IPS-15b (cell line): ENCODE results near the gene RAB1A.

Experiments used
- H3K27me3 ChIP-seq: one replicate; pipeline ENCODE4 v1.6.1; 2013; ENCODE audit warnings: low read length; ENCODE audit not compliant: control insufficient read depth, insufficient read depth
- H3K36me3 ChIP-seq: one replicate; pipeline ENCODE4 v1.6.1; 2013; ENCODE audit warnings: low read length; ENCODE audit not compliant: control insufficient read depth, insufficient read depth
- H3K4me1 ChIP-seq: one replicate; pipeline ENCODE4 v1.6.1; 2013; ENCODE audit warnings: mild to moderate bottlenecking, low read length; ENCODE audit not compliant: control insufficient read depth, insufficient read depth
- H3K4me3 ChIP-seq: one replicate; pipeline ENCODE4 v1.5.1; 2013; ENCODE audit warnings: low read depth, low read length
- H3K9ac ChIP-seq: one replicate; pipeline ENCODE4 v1.6.1; 2013; ENCODE audit warnings: low read depth, mild to moderate bottlenecking, low read length
- H3K9me3 ChIP-seq: one replicate; pipeline ENCODE4 v1.6.1; 2013; ENCODE audit warnings: mild to moderate bottlenecking, low read length; ENCODE audit not compliant: control insufficient read depth, insufficient read depth

RAB1A gene

GRCh38 chr2:65113229-65113628, 16.7 kb downstream of the RAB1A start:
- H3K9ac ChIP-seq, result no peak overlapping the region
- H3K27me3 ChIP-seq, result no peaks in the 10 kb centered on the region
- peaks cover 5% of the 10 kb centered on the region for H3K4me1 ChIP-seq
- H3K4me3 ChIP-seq, result no peak overlapping the region
- H3K36me3 ChIP-seq, result no peaks in the 10 kb centered on the region
- no peaks in the 10 kb centered on the region for H3K9me3 ChIP-seq

GRCh38 chr2:65112633-65113032, 17.3 kb downstream of the RAB1A start:
- H3K27me3 ChIP-seq, result no peaks in the 10 kb centered on the region
- peaks cover 2% of the 10 kb centered on the region for H3K4me1 ChIP-seq
- no peak overlapping the region for H3K4me3 ChIP-seq
- H3K36me3 ChIP-seq, result no peaks in the 10 kb centered on the region
- no peaks in the 10 kb centered on the region for H3K9me3 ChIP-seq
- no peak overlapping the region for H3K9ac ChIP-seq

- H3K4me1 ChIP-seq, result no peaks in the 10 kb centered on the region
- H3K36me3 ChIP-seq, result no peaks in the 10 kb centered on the region
- no peak overlapping the region for H3K4me3 ChIP-seq
- H3K9ac ChIP-seq, result no peak overlapping the region
- H3K9me3 ChIP-seq, result no peaks in the 10 kb centered on the region
- no peaks in the 10 kb centered on the region for H3K27me3 ChIP-seq
Observed at GRCh38 chr2:65108780-65109179, 21.1 kb downstream of the RAB1A start.

GRCh38 chr2:65107530-65107929, 22.4 kb downstream of the RAB1A start:
- Histone ChIP-seq H3K27me3 (no peaks in the 10 kb centered on the region), H3K36me3 (peaks cover 6% of the 10 kb centered on the region), H3K4me3 (no peak overlapping the region), H3K9me3 (no peaks in the 10 kb centered on the region), H3K9ac (no peak overlapping the region), H3K4me1 (no peaks in the 10 kb centered on the region)

GRCh38 chr2:65103013-65103715, 26.7 kb downstream of the RAB1A start:
- Histone ChIP-seq H3K9me3 (no peaks in the 10 kb centered on the region), H3K36me3 (peaks cover 6% of the 10 kb centered on the region), H3K4me1 (no peaks in the 10 kb centered on the region), H3K27me3 (no peaks in the 10 kb centered on the region), H3K4me3 (no peak overlapping the region), H3K9ac (no peak overlapping the region)

- H3K9ac ChIP-seq, result no peak overlapping the region
- no peaks in the 10 kb centered on the region for H3K9me3 ChIP-seq
- no peak overlapping the region for H3K4me3 ChIP-seq
- H3K4me1 ChIP-seq, result no peaks in the 10 kb centered on the region
- peaks cover 6% of the 10 kb centered on the region for H3K36me3 ChIP-seq
- no peaks in the 10 kb centered on the region for H3K27me3 ChIP-seq
Observed at GRCh38 chr2:65101071-65101470, 28.8 kb downstream of the RAB1A start.

GRCh38 chr2:65098741-65099140, 31.2 kb downstream of the RAB1A start:
- no peak overlapping the region for H3K4me3 ChIP-seq
- peaks cover 6% of the 10 kb centered on the region for H3K36me3 ChIP-seq
- no peaks in the 10 kb centered on the region for H3K9me3 ChIP-seq
- H3K27me3 ChIP-seq, result no peaks in the 10 kb centered on the region
- H3K4me1 ChIP-seq, result no peaks in the 10 kb centered on the region
- H3K9ac ChIP-seq, result no peak overlapping the region

- no peak overlapping the region for H3K4me3 ChIP-seq
- no peak overlapping the region for H3K9ac ChIP-seq
- H3K36me3 ChIP-seq, result no peaks in the 10 kb centered on the region
- no peaks in the 10 kb centered on the region for H3K9me3 ChIP-seq
- H3K4me1 ChIP-seq, result no peaks in the 10 kb centered on the region
- no peaks in the 10 kb centered on the region for H3K27me3 ChIP-seq
Observed at GRCh38 chr2:65097844-65098243, 32.1 kb downstream of the RAB1A start.

GRCh38 chr2:65096948-65097347, 33.0 kb downstream of the RAB1A start:
- no peak overlapping the region for H3K9ac ChIP-seq
- H3K27me3 ChIP-seq, result no peaks in the 10 kb centered on the region
- no peaks in the 10 kb centered on the region for H3K36me3 ChIP-seq
- no peak overlapping the region for H3K4me3 ChIP-seq
- H3K4me1 ChIP-seq, result no peaks in the 10 kb centered on the region
- H3K9me3 ChIP-seq, result no peaks in the 10 kb centered on the region

- Histone ChIP-seq H3K27me3 (no peaks in the 10 kb centered on the region), H3K9ac (no peak overlapping the region), H3K4me3 (no peak overlapping the region), H3K4me1 (no peaks in the 10 kb centered on the region), H3K36me3 (peaks cover 3% of the 10 kb centered on the region), H3K9me3 (no peaks in the 10 kb centered on the region)
Observed at GRCh38 chr2:65093211-65093610, 36.7 kb downstream of the RAB1A start.

GRCh38 chr2:65092791-65093190, 37.1 kb downstream of the RAB1A start:
- H3K36me3 ChIP-seq, result peaks cover 6% of the 10 kb centered on the region
- no peak overlapping the region for H3K4me3 ChIP-seq
- no peaks in the 10 kb centered on the region for H3K27me3 ChIP-seq
- no peaks in the 10 kb centered on the region for H3K4me1 ChIP-seq
- H3K9ac ChIP-seq, result no peak overlapping the region
- H3K9me3 ChIP-seq, result no peaks in the 10 kb centered on the region

- H3K4me3 ChIP-seq, result no peak overlapping the region
- H3K9ac ChIP-seq, result no peak overlapping the region
- no peaks in the 10 kb centered on the region for H3K4me1 ChIP-seq
- no peaks in the 10 kb centered on the region for H3K9me3 ChIP-seq
- peaks cover 21% of the 10 kb centered on the region for H3K36me3 ChIP-seq
- no peaks in the 10 kb centered on the region for H3K27me3 ChIP-seq
Observed at GRCh38 chr2:65085148-65085547, 44.8 kb downstream of the RAB1A start.
